ENCODE measurements around the gene DNM2. TPM values are rescaled to one million over a fixed set of nuclear protein-coding genes. Genes with fewer than 3 reads are reported as not detected.

Gene DNM2
- total RNA-seq, 4 donors from 2014 or later = 135 to 322 (median 173) TPM

GRCh38 chr19:10870501-10870954 lies 152.6 kb downstream of the DNM2 start:
- WGBS = 4% methylated on average over 15 of the region's 22 CpGs
- no peak overlapping the region for H3K27ac ChIP-seq
- H3K9me3 ChIP-seq = no peaks in the 10 kb centered on the region
- H3K27me3 ChIP-seq = no peaks in the 10 kb centered on the region
- TF ChIP-seq EP300 (IDR thresholded peaks at IDR 0.05) (no peak), POLR2AphosphoS5 (IDR thresholded peaks at IDR 0.05) (no peak), POLR2A (IDR thresholded peaks at IDR 0.05) (no peak), CTCF (IDR thresholded peaks at IDR 0.05) (no peak)
- H3K4me1 ChIP-seq = peaks cover 26% of the 10 kb centered on the region
- H3K36me3 ChIP-seq = no peaks in the 10 kb centered on the region
- H3K4me3 ChIP-seq = peak overlapping the region; percentile 43
- no peak for DNase-seq (ENCODE audit: low spot score in 2 of 2)

GRCh38 chr19:10870955-10871603 lies 153.2 kb downstream of the DNM2 start, which contains the start of gene CARM1:
CARM1 (plus strand) TSS chr19:10871553; CDS start chr19:10871703, 150 bp downstream.
- no peak for TF ChIP-seq POLR2A (IDR thresholded peaks at IDR 0.05)
- TF ChIP-seq POLR2AphosphoS5 (IDR thresholded peaks at IDR 0.05) = peak in 1 of 3 donors; percentile 51
- TF ChIP-seq CTCF (IDR thresholded peaks at IDR 0.05) = peak; percentile 77 to 78
- no peak for TF ChIP-seq EP300 (IDR thresholded peaks at IDR 0.05)
- peak; percentile 99 to 100 for DNase-seq (ENCODE audit: low spot score in 2 of 2)
- Histone ChIP-seq H3K4me3 (peak within 1 kb of the TSS; percentile 96), H3K27me3 (no peaks in the 10 kb centered on the region), H3K36me3 (no peaks in the 10 kb centered on the region), H3K4me1 (peaks cover 26% of the 10 kb centered on the region), H3K27ac (peak within 1 kb of the TSS; percentile 90), H3K9me3 (no peaks in the 10 kb centered on the region)
- 0% methylated on average over 1 of the region's 99 CpGs for WGBS

GRCh38 chr19:10871711-10872545 lies 154.0 kb downstream of the DNM2 start:
- under 1% methylated on average over 33 of the region's 90 CpGs for WGBS
- Histone ChIP-seq H3K9me3 (no peaks in the 10 kb centered on the region), H3K27ac (peak overlapping the region; percentile 90), H3K4me3 (peak overlapping the region; percentile 96), H3K27me3 (no peaks in the 10 kb centered on the region), H3K36me3 (no peaks in the 10 kb centered on the region), H3K4me1 (peaks cover 35% of the 10 kb centered on the region)
- no peak for TF ChIP-seq POLR2A (IDR thresholded peaks at IDR 0.05)
- TF ChIP-seq EP300 (IDR thresholded peaks at IDR 0.05) = no peak
- no peak for TF ChIP-seq CTCF (IDR thresholded peaks at IDR 0.05)
- no peak for TF ChIP-seq POLR2AphosphoS5 (IDR thresholded peaks at IDR 0.05)
- DNase-seq (ENCODE audit: low spot score in 2 of 2) = peak in 1 of 2 donors; percentile 87

- H3K36me3 ChIP-seq = no peaks in the 10 kb centered on the region
- no peaks in the 10 kb centered on the region for H3K27me3 ChIP-seq
- peaks cover 41% of the 10 kb centered on the region for H3K4me1 ChIP-seq
- peak overlapping the region; percentile 90 for H3K27ac ChIP-seq
- H3K4me3 ChIP-seq = peak overlapping the region; percentile 96
- TF ChIP-seq CTCF (IDR thresholded peaks at IDR 0.05) = no peak
- no peak for TF ChIP-seq EP300 (IDR thresholded peaks at IDR 0.05)
- no peak for TF ChIP-seq POLR2AphosphoS5 (IDR thresholded peaks at IDR 0.05)
- TF ChIP-seq POLR2A (IDR thresholded peaks at IDR 0.05) = no peak
- no peak for DNase-seq (ENCODE audit: low spot score in 2 of 2)
- 8% methylated on average over 16 of the region's 16 CpGs for WGBS
- no peaks in the 10 kb centered on the region for H3K9me3 ChIP-seq
Observed at GRCh38 chr19:10872546-10873107, 154.7 kb downstream of the DNM2 start.

Measured in suprapubic skin (tissue), 4 donors.